ENCODE measurements around the gene GNB2.

DNA sequence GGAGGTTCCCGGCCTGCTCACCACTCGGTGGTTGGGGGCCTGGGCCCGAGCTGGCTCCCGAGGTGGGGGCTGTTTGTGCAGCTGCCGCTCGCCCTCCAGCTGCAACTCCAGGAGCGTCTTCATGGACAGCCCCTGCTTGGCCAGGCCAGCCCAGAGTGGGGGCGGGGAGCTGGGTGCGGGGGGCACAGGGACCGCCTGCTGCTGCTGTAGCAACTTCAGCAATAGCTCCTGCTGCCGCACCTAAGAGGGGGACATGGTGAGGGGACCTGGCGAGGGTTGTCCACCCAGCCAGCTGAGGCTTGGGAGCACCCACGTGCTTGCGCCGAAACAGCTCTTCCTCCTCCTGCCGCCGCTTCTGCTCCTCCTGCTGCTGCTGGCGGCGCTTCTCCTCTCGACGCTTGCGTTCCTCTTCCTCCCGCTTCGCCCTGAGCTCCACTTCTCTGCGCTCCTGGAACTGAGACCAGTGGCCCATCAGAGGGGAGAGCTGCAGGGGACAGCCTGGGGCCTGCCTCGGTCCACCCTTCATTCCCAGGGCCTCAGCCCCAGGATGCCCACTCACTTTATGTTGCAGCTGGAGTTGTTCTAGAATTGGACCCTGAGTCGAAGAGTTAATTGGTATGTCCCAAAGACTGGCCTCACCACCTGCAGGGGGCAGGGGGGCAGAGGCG lies 9.6 kb downstream of the GNB2 start:
- TF ChIP-seq SMC3 (IDR thresholded peaks at IDR 0.05; ENCODE audit: low read length) (no peak), KLF6 (CRISPR knock-in tag; IDR thresholded peaks at IDR 0.05) (no peak), EEA1 (CRISPR knock-in tag; IDR thresholded peaks at IDR 0.05; ENCODE audit: borderline replicate concordance) (no peak), THAP7 (CRISPR knock-in tag; IDR thresholded peaks at IDR 0.05) (no peak), THAP9 (CRISPR knock-in tag; IDR thresholded peaks at IDR 0.05; ENCODE audit: borderline replicate concordance) (no peak)
